OCI-LY1 (cell line): Measurements from ENCODE around the gene MMEL1.

Experiments
- H2AFZ ChIP-seq: fragments of 200-600 bp; sonication (generic), shearing (Covaris generic); 2 replicates; pipeline ENCODE4 v1.6.0; 2014; ENCODE audit warnings: antibody characterized with exemption, mild to moderate bottlenecking, low read length
- H3F3A ChIP-seq: fragments of 200-600 bp; sonication (generic), shearing (Covaris generic); 2 replicates; pipeline ENCODE4 v1.6.0; 2014; ENCODE audit warnings: mild to moderate bottlenecking, antibody characterized with exemption, low read length, moderate library complexity; ENCODE audit not compliant: insufficient read depth
- H3K27ac ChIP-seq: fragments of 200-600 bp; sonication (generic); 2 replicates; pipeline ENCODE4 v1.5.1; 2014; ENCODE audit warnings: low read length, mixed run types, mild to moderate bottlenecking, low read depth; ENCODE audit not compliant: poor library complexity, severe bottlenecking
- H3K27me3 ChIP-seq: fragments of 200-600 bp; sonication (generic); 2 replicates; pipeline ENCODE4 v1.6.0; 2014; ENCODE audit warnings: antibody characterized with exemption, mild to moderate bottlenecking, low read length, moderate library complexity; ENCODE audit not compliant: insufficient read depth
- H3K36me3 ChIP-seq: fragments of 200-600 bp; sonication (generic); 2 replicates; pipeline ENCODE4 v1.6.1; 2014; ENCODE audit warnings: mild to moderate bottlenecking, antibody characterized with exemption, low read length, moderate library complexity, mixed read lengths; ENCODE audit not compliant: insufficient read depth
- H3K4me1 ChIP-seq: fragments of 200-600 bp; sonication (generic); 2 replicates; pipeline ENCODE4 v1.5.1; 2014; ENCODE audit warnings: mild to moderate bottlenecking, low read length, moderate library complexity; ENCODE audit not compliant: insufficient read depth, severe bottlenecking
- H3K4me2 ChIP-seq: fragments of 200-600 bp; sonication (generic), shearing (Covaris generic); 2 replicates; pipeline ENCODE4 v1.6.1; 2014; ENCODE audit warnings: low read length
- H3K4me3 ChIP-seq: fragments of 200-600 bp; sonication (generic); 2 replicates; pipeline ENCODE4 v1.5.1; 2014; ENCODE audit warnings: low read length, low read depth, mild to moderate bottlenecking, mixed read lengths; ENCODE audit not compliant: poor library complexity, severe bottlenecking
- H3K79me2 ChIP-seq: fragments of 200-600 bp; shearing (Covaris generic); 2 replicates; pipeline ENCODE4 v1.6.1; 2016; ENCODE audit warnings: mixed run types, low read length, mixed read lengths; ENCODE audit not compliant: insufficient read depth
- H3K9ac ChIP-seq: fragments of 200-600 bp; sonication (generic), shearing (Covaris generic); 2 replicates; pipeline ENCODE4 v1.6.1; 2014; ENCODE audit warnings: mild to moderate bottlenecking, low read length, mixed read lengths
- H3K9me2 ChIP-seq: fragments of 200-600 bp; sonication (generic), shearing (Covaris generic); 2 replicates; pipeline ENCODE4 v1.6.1; 2014; ENCODE audit warnings: low read depth, mild to moderate bottlenecking, low read length, mixed read lengths
- H3K9me3 ChIP-seq: fragments of 200-600 bp; shearing (Covaris generic); 2 replicates; pipeline ENCODE4 v1.6.1; 2014; ENCODE audit warnings: low read length, mixed read lengths
- H4K20me1 ChIP-seq: fragments of 200-600 bp; sonication (generic), shearing (Covaris generic); 2 replicates; pipeline ENCODE4 v1.6.0; 2016; ENCODE audit warnings: mild to moderate bottlenecking, low read length; ENCODE audit not compliant: insufficient read depth
- EZH2 ChIP-seq: fragments of 200-600 bp; sonication (generic), shearing (Covaris generic); IDR thresholded peaks from 2 replicates; pipeline ENCODE4 v1.8.0; 2017; ENCODE audit warnings: borderline replicate concordance, mixed run types, mild to moderate bottlenecking, antibody characterized with exemption, low read length, moderate library complexity, mixed read lengths
- TF ChIP-seq, protein P1 (sequence below): fragments of 200-600 bp; sonication (generic), shearing (Covaris generic); IDR thresholded peaks from 2 replicates; pipeline ENCODE4 v1.5.1; 2017; ENCODE audit warnings: mild to moderate bottlenecking, antibody characterized with exemption, low read length, moderate library complexity, mixed read lengths

The MMEL1 gene

DNA sequence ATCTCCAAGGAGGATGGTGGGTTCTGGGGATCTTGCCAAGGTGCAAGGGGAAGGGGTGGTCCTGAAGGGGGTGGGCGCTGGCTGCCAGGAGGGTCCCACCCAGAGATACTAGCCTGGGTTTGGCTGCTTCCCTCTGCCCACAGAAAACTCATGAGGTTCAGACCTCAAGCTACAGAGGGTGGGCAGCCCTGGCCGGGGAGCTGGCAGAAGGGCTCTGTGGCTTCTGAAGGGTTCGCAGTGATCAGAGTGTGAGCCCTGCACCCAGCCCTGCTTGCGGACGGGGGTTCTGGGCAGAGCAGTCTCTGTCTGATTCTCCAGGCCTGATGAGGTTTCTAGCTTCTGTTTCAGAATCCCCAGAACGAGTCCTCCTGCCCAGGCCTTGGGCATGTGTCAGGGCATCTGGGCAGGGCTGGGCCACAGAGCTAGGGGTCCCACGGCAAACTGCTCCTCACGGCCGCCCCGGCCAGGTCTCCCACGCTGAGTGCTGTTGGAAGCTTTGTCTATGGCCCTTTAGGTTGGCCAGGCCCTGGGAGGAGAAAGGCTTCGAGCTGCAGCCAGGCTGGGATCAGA is 635 bp upstream of the MMEL1 start:
- H2AFZ ChIP-seq = no peak overlapping the region
- H3F3A ChIP-seq = no peaks in the 10 kb centered on the region
- TF ChIP-seq EZH2 = no peak
- TF ChIP-seq, protein P1, sequence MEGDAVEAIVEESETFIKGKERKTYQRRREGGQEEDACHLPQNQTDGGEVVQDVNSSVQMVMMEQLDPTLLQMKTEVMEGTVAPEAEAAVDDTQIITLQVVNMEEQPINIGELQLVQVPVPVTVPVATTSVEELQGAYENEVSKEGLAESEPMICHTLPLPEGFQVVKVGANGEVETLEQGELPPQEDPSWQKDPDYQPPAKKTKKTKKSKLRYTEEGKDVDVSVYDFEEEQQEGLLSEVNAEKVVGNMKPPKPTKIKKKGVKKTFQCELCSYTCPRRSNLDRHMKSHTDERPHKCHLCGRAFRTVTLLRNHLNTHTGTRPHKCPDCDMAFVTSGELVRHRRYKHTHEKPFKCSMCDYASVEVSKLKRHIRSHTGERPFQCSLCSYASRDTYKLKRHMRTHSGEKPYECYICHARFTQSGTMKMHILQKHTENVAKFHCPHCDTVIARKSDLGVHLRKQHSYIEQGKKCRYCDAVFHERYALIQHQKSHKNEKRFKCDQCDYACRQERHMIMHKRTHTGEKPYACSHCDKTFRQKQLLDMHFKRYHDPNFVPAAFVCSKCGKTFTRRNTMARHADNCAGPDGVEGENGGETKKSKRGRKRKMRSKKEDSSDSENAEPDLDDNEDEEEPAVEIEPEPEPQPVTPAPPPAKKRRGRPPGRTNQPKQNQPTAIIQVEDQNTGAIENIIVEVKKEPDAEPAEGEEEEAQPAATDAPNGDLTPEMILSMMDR = no peak
- H3K27ac ChIP-seq = no peak overlapping the region
- no peaks in the 10 kb centered on the region; the same call in 1 of the 2 replicates for H3K36me3 ChIP-seq
- H3K9me2 ChIP-seq = no peaks in the 10 kb centered on the region
- H3K4me2 ChIP-seq = no peak overlapping the region
- H3K9me3 ChIP-seq = peaks cover 13% of the 10 kb centered on the region
- H4K20me1 ChIP-seq = no peaks in the 10 kb centered on the region
- no peaks in the 10 kb centered on the region for H3K4me1 ChIP-seq
- no peaks in the 10 kb centered on the region; the same call in 1 of the 2 replicates for H3K27me3 ChIP-seq
- no peaks in the 10 kb centered on the region for H3K79me2 ChIP-seq
- H3K9ac ChIP-seq = no peak overlapping the region
- no peak overlapping the region for H3K4me3 ChIP-seq

DNA sequence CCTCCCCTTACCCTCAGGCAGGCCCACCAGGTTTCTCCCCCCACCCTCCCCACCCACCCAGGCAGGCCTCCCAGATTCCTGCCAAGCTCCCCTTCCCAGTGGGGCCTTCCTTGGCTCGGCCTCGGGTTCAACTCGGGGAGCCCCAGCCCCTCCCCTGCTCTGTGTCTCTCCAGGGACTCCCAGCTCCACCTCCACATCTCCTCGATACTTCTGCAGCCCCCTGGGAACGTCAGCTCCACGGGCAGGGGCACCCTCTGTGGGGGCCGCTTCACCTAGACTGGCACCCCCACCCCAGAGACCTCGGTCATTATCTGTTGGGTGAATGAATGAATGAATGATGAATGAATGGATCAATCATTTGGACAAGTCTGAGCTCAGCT is 775 bp downstream of the MMEL1 start:
- H3K79me2 ChIP-seq = no peaks in the 10 kb centered on the region
- no peak overlapping the region for H3K4me2 ChIP-seq
- H2AFZ ChIP-seq = no peak overlapping the region
- TF ChIP-seq, protein P1 = no peak
- TF ChIP-seq EZH2 = no peak
- H3K27me3 ChIP-seq = no peaks in the 10 kb centered on the region
- no peaks in the 10 kb centered on the region; the same call in 1 of the 2 replicates for H3K36me3 ChIP-seq
- H3K9me3 ChIP-seq = peaks cover 9% of the 10 kb centered on the region
- H3K27ac ChIP-seq = no peak overlapping the region
- H3K9ac ChIP-seq = no peak overlapping the region
- H3K9me2 ChIP-seq = no peaks in the 10 kb centered on the region
- H3K4me1 ChIP-seq = no peaks in the 10 kb centered on the region
- no peaks in the 10 kb centered on the region for H4K20me1 ChIP-seq
- H3K4me3 ChIP-seq = no peak overlapping the region
- no peaks in the 10 kb centered on the region for H3F3A ChIP-seq

DNA sequence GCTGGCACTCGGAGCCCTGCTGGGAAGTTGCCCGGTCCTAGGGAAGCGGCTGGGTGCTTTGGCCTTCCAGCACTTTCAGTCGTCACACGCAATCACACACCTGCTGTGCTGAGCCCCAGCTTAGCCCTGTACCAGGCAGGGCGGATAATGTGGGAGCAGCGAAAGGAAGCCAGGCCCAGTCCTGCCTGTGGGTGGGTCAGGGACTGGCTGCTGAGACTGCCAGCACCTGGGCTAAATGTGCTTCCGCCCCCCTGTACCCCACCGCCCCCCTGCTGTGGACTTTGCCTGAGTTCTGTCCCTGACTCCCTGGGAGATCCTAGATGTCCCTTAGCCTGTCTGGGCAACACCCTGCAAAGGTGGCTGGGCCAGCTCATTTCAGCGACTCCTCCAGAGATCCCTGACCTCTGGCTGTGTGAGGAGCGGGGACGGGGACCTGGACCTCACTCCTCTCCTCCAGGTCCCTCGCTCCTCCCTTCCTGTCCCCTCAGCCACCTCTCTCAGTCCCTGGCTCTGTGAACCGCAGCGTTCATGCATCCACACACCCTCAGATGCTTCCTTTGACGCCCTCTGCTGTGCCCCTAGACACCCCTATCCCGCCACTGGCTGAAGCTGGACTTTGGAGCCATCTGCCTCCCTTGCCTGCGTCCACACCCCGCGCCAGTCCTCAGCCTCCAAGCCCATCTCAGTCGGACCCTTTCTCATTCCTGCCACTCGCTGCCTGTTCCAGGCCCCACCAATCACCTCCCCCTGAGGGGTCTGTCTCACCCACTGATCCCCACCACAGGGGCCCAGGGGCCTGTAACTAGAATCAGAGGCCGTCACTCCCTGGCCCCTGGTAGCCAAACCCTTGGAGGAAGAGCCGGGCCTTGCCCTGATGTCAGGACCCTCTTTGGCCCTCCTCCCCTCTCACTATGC is 1.4 kb downstream of the MMEL1 start:
- Histone ChIP-seq H3K9me2 (no peaks in the 10 kb centered on the region), H3K36me3 (no peaks in the 10 kb centered on the region; the same call in 1 of the 2 replicates), H3F3A (no peaks in the 10 kb centered on the region), H2AFZ (no peak overlapping the region), H3K4me2 (no peak overlapping the region), H3K27me3 (no peaks in the 10 kb centered on the region), H3K9me3 (peaks cover 4% of the 10 kb centered on the region), H3K27ac (no peak overlapping the region), H4K20me1 (no peaks in the 10 kb centered on the region), H3K4me1 (no peaks in the 10 kb centered on the region), H3K79me2 (no peaks in the 10 kb centered on the region), H3K9ac (no peak overlapping the region), H3K4me3 (no peak overlapping the region)
- TF ChIP-seq, protein P1 = no peak
- no peak for TF ChIP-seq EZH2
